HG03103 (cell line): ENCODE data around the gene TBCE.
"Not testable (repeated sequence)": the region's sequence is repeated elsewhere in the genome, so short reads cannot be mapped to it uniquely, and the experiment has no call there.

ENCODE experiments used
- ATAC-seq: cut with Tn5 transposase; IDR thresholded peaks from one replicate; pipeline ENCODE4 v1.9.1; 2021; ENCODE audit warnings: low read depth; ENCODE audit not compliant: unreplicated experiment

Gene TBCE

DNA sequence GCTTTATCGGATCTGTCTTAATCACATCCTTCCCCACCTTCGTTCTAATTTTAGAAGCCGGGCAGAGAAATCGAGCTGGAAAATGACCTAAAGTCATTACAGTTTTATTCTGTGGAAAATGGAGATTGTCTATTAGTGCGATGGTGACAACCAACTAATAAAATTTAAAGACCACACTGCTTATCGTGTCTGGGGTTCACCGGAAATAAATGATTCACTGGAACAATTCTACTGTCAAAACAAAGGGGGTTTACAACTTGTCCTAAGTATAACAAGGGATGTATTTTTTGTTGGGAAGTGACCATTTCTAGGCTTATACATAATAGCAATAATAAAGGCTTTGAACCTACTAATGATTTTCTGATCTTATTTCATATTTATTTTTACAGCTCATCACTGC, 81.4 kb downstream of the TBCE start:
- ATAC-seq, result no peak

DNA sequence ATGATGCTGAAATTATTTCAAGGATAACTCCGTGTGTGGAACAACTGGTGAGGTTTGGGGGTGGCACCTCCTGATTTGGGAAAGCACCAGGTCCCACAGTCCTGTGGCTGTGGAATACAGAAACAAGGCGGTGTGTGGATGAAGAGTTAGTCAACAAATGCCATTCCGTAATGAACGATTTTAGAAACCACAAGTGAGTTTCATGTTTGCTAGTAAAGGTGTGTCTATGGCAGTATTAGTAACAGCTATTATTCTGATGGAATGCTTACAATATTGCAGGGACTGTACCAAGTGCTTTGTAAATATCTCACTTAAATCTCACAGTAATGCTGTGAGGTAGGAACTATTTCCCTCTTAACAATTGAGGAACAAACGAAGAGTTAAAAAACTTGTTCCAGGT, 83.2 kb downstream of the TBCE start:
- no peak for ATAC-seq

DNA sequence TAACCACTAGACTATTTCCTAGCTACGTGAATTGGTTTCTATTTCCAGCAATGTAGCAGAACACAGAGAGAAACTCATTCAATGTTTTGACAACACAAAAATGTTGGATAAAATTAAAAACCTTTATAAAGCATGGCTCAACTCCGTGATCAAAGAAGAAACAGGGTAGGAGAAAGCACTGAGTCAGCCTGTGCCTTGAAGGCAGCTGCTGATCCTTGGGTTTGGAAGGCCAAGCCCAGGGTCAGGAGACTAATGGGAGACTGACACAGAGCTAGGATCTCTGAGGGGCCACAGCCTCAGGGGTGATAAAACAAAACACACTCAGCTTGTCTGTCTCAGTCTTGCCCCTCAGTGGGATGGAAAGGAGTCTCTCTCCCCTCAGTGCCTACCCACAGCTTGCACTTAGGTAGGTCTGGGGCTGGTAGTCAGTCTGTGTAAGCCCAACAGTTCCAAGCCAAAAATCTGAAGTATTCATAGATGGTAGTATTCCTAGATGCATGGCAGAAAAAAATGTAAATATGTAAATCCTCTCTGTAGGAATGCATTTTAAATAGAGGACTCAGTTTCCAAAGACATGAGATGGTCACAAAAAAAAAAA, 83.8 kb downstream of the TBCE start:
- ATAC-seq, result no peak

DNA sequence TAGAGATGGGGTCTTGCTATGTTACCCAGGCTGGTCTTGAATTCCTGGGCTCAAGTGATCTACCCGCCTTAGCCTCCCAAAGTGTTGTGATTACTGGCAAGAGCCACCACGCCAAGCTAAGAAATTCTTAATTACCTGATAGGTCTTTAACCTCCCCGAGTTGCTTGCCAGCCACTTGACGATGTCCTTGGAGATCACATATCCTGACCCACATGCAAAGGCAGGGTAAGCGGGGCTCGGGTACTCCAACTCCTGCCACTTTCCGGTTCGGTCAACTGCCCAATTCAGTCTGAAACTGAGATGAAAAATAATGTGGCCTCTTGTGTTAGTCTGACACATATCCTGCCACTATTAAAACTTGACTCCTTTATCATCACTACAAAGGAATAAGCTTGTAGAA, 86.8 kb downstream of the TBCE start:
- ATAC-seq, result no peak

DNA sequence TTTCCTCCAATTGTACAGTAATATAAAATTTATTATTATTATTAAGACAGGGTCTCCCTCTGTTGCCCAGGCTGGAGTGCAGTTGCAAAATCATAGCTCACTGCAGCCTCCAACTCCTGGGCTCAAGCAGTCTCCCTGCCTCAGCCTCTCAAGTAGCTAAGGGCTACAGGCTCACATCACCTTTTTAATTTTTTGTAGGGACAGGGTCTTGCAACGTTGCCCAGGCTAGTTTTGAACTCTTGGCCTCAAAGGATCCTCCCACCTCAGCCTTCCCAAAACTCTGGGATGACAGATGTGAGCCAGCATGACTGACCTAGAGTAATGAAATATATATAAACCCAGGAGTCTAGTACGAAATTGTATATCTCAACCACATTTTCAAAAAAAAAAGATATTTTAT, 87.9 kb downstream of the TBCE start:
- no peak for ATAC-seq

DNA sequence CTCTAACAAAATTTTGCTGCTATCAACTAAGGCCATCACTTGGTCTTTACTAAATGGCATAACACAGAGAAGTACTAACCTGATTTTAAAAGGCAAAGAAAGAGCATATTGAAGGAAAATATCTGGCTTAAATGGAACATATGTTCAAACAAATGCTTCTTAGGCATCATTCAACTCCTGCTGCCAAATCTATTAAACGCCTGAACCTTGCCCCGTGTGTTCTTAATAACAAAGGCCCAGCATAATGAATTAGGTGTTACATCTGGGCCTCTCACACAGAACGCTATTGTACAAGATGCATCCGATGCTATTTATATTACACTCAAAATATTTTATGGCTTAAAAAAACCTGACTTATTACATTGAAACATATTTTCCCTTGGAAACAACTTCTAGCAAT, 88.6 kb downstream of the TBCE start:
- no peak for ATAC-seq

DNA sequence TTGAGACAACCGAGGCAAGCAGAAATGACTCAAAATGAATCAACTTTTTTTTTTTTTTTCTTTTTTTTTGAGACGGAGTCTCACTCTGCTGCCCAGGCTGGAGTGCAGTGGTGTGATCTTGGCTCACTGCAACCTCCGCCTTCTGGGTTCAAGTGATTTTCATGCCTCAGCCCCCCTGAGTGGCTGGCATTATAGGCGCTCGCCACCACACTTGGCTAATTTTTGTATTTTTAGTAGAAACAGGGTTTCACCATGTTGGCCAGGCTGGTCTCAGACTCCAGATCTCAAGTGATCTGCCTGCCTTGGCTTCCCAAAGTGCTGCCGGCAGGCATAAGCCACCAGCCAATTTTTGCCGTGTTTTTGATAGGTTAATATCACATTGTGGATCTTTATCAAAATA, 90.6 kb downstream of the TBCE start:
- ATAC-seq, result not testable (repeated sequence)

DNA sequence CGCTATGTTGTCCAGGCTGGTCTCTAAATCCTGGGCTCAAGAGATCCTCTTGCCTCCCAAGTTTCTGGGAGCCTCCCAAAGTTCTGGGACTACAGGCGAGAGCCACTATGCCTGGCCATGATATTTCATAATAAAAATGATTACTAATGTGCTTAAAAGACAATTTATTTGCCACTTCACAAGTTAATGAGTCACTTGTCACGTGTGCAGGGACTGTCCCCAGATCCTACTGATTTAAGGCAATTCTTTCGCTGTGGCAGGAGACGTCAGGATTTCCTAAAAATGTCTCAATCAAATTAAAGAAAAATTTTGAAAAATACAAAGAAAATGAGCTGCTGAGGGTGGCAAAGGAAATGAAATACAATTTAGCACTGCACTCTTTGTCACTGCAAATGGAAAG, 93.5 kb downstream of the TBCE start:
- no peak for ATAC-seq

DNA sequence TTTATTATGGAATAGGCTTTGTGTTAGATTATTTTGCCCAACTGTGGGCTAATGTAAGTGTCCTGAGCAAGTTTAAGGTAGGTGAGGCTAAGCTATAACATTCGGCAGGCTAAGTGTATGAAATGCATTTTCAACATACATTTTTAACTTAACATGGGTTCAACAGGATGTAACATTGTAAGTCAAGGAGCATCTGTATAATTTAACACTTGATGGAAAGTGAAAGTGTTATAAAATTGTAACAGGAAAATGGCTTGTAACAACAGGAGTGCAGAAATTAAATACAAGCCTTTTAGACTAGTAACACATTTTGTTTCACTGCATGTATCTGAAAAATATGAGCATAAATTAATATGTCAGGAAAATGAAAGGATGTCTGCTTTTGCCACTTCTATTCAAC, 94.7 kb downstream of the TBCE start:
- no peak for ATAC-seq

DNA sequence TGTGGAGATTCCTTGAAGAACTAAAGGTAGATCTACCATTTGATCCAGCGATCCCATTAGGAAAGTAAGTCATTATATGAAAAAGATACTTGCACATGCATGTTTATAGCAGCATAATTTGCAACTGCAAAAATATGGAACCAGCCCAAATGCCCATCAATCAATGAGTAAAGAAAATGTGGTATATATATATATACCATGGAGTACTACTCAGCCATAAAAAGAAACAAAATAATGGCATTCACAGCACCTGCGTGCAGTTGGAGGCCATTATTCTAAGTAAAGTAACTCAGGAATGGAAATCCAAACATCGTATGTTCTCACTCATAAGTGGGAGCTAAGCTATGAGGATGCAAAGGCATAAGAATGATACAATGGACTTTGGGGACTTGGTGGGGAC, 95.6 kb downstream of the TBCE start:
- ATAC-seq, result not testable (repeated sequence)

DNA sequence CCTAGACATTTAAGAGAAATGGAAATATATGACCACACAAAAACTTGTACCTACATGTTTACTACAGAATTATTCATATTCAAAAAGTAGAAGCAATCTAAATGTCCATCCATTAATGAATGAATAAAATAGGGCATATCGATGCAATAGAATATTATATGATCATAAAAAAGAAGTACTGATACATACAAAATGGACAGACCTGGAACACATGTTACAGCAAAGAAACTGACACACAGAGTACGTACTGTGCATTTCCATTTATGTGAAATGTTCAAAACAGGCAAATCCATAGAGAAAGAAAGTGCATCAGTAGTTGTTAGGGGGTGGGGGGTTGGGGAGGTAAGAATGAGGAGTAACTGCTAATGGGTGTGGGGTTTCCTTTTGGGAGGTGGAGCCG, 97.8 kb downstream of the TBCE start:
- ATAC-seq, result no peak

DNA sequence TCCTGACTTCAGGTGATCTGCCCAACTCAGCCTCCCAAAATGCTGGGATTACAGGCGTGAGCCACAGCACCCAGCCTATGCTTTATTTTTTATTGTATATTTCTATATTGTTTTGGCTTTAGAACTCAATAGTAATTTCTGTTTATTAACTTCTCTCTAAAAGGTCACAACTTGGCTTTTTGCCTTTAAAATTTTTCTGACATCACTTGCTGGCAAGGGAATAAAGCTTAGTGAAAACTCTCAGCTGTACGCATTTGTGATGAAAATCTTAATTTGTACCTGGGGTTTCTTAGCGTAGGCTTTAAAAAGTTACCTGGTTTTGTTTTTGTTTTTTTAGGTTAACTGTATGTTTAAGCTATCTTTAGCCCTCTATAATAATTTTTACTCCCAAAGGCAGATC, 100.8 kb downstream of the TBCE start:
- no peak for ATAC-seq

DNA sequence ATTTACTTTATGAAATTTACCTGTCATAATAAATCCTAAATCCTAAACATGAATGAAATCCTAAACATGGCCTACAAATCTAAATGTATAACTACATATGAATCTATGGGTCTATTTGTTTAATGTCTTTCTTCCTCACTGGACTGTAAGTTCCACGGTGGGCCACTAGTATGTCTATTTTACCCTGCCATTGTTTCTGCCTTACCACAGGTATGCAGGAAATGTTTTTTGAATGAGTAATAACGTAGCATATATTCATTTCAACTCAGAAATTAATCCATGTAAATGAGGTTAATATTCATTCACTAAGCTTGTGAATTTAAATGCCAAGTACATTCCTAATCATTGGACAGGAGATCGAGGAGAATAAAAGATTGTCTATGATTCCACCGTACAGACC, 101.7 kb downstream of the TBCE start:
- ATAC-seq, result no peak

DNA sequence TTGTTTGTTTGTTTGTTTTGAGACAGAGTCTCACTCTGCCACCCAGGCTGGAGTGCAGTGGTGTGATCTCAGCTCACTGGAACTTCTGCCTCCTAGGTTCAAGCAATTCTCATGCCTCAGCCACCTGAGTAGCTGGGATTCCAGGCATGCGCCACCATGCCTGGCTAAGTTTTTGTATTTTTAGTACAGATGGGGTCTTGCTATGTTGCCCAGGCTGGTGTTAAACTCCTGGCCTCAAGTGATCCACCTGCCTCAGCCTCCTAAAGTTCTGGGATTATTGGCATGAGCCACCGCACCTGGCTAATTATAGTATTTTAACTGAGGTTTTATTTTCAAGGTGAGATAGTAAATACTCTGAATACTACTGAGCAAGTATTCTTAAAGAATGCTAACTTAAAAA, 102.7 kb downstream of the TBCE start:
- not testable (repeated sequence) for ATAC-seq

DNA sequence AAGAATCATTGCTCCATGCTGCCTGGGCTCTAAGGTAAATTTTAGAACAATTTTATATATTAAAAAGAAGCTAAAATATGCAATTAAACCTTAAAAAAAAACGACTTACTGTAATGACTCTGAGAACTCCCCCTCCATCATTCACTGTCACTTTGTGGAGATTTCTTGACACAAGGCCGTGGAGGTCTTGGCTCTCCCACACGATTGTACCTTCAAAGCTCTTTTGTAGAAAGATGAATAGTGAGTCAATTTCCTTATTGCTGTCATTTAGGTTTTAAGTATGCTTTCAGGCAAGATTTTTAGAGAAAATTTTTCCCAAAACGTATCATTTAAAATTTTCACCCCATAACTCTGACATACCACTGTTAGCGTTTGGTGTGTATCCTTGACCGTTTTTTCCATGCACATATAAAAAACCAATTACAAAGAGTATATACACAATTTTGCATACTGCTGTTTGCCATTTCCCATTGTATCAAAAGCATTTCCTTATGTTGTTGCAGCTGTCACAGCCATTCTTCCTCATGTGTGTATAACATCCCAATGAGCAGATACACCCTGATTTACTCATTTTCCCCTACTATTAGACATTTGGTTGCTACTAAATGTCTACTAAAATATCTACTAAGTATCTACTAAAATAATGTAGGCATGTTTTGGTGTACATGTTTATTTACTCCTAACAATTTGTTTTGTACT, 103.7 kb downstream of the TBCE start:
- no peak for ATAC-seq

DNA sequence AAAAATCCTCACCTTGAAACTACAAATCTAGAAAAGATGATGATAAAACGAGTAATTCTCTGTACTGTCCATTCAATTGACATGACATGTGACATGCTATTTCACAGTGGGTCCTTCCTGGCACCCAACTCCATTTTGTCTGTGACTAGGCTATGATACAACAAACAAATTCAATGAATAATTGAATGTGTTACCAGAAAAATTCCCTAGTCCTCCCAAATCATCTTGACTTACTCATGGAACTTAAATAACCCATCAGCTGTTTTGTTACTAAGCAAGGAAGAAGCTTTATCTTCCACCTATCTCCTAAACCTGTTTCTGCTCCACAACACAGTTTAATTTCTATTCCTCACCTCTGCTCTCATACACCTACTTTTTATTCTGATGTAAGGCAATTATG, 106.6 kb downstream of the TBCE start:
- no peak for ATAC-seq

DNA sequence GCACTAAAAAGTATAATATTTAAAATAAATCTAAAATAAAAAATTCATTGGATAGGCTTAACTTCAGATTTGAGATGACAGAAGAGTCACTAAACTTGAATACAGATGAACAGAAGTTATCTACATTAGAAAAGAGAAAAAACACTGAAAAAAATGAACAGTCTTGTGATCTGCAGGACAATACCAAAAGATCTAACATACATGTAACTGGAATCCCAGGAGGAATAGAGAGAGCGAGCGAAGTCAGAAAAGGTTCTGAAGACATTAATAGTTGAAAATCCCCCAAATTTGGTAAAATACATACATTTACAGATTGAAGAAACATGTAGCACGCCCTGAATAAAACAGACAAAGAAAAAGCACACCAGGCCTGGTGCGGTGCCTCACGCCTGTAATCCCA, 115.9 kb downstream of the TBCE start:
- no peak for ATAC-seq

DNA sequence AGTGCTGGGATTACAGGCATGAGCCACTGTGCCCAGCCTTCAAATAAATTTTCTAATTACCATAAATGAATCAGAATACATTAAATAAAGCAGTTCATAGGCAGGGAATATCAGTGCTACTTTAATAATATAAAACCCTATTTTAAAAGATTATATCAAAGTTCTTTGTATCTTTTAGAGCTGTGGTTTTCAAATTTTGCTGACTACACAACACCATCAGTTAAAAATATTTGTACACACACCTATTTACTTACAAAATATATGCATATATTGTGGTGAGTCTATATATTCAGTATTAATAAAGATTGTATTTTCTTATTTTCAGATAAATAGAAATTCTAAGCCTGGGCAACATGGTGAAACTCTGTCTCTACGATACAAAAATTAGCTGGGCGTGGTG, 118.3 kb downstream of the TBCE start:
- ATAC-seq, result no peak

DNA sequence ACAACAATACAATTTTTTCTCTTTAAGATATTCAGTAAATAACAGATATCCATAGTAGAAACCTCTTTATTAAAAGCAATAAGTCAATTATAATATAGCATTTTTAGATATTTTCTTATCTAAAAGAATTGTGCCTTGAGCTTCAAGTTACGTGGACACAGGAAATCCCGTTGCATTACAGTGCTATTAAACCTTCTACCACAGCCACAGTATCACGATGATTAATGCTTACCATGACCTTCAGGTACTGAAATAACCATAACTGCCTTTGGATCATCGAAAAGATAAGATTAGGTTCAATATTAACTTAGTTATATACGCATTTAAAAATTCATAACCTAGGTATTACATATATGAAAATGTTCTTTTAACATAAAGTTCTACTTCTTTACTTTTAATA, 119.1 kb downstream of the TBCE start:
- ATAC-seq, result no peak

DNA sequence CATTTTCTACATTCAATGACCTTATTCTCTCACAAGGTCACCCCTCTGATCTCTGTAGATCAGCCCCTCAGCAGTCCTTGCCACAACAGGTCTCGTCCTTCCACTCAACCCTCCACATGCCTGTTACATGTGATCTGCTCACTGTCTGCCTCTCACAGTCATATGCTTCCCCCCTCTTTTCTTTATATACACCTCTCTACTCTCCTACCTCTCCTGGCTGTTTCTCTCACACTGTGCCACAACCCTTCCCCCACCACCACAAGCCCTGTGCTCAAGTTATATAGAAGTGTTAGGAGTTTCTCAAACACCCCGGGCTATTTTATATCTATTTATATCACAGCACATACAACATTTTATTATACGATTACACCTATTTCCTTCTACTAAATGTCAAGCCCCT, 124.4 kb downstream of the TBCE start:
- ATAC-seq, result no peak

DNA sequence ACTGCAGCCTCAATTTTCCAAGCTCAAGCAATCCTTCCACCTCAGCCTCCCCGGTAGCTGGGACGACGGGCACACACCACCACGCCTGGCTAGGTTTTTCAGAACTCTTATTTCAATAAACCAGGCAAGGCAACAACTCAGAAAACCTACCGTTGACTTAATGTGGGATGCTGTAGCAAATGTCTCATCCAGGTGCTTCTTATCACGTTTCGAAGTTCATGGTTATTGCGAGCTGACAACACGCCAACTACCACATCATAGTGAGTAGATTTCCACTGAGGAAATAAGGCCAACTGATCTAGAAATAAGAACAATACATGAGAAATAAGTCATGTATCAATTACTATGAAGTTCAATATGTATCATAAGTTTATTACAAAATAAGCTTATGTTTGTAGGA, 127.3 kb downstream of the TBCE start:
- no peak for ATAC-seq

DNA sequence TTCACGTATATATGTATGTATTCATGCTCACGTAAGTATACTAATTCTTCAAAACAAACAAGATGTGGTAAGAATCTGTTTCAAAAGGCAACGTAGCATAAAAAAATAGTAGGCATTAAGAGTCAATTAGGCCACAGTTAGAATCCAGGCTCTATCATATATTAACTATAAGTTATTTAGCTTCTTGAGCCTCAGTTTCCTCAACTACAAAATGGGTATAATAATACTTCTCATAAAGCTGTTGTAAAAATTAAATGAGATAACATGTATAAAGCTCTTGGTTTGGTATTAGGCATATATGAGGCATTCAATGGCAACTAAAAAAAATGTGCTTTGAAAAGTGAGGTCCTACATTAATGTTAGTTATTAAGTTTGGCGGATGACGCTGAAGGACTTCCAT, 127.8 kb downstream of the TBCE start:
- no peak for ATAC-seq

DNA sequence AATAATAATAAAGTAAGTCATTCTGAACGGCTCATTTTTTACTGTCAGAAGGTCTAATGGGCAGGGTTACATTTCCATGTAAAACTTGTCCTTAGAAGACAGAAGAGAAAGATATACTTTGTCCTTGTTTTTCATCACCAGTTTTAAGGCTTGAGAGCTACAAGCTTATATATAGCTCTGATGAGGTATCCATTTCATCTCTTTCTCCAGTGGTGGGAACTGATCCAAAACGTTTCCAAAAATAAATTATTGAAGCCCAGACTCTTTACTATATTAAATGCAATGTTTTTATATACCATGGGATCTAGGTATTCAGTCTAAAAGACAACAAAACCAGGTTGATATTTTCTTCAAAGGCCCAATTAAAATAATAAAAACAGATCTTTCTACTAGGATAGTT, 128.3 kb downstream of the TBCE start:
- no peak for ATAC-seq
